Skeletal muscle tissue (tissue), 4 donors: ENCODE measurements around the gene EPX. TPM values are rescaled to one million over a fixed set of nuclear protein-coding genes. Genes with fewer than 3 reads are reported as not detected.

Source experiments
- H3K27ac ChIP-seq: one replicate; pipeline ENCODE4 v1.7.0; 2013; ENCODE audit warnings: mild to moderate bottlenecking, low read depth, low read length, inconsistent platforms
- H3K27me3 ChIP-seq, 3 donors: one replicate each; pipeline ENCODE4 v1.7.0; 2013; ENCODE audit warnings: low read length in 3 of 3; ENCODE audit not compliant: control insufficient read depth in 3 of 3, insufficient read depth in 3 of 3
- H3K36me3 ChIP-seq, 3 donors: one replicate each; pipeline ENCODE4 v1.7.0; 2013; ENCODE audit warnings: low read length in 3 of 3; ENCODE audit not compliant: control insufficient read depth in 3 of 3, insufficient read depth in 3 of 3
- H3K4me1 ChIP-seq, 3 donors: one replicate each; pipeline ENCODE4 v1.7.0; 2013; ENCODE audit warnings: low read length in 3 of 3, mild to moderate bottlenecking in 3 of 3; ENCODE audit not compliant: control insufficient read depth in 3 of 3, insufficient read depth in 3 of 3
- H3K4me3 ChIP-seq, 3 donors: one replicate each; pipeline ENCODE4 v1.7.0; 2013; ENCODE audit warnings: low read length in 3 of 3
- H3K9ac ChIP-seq, 3 donors: one replicate each; pipeline ENCODE4 v1.7.0; 2013; ENCODE audit warnings: low read length in 3 of 3, mild to moderate bottlenecking in 3 of 3, moderate library complexity in 2 of 3, low read depth in 1 of 3
- H3K9me3 ChIP-seq, 3 donors: one replicate each; pipeline ENCODE4 v1.7.0; 2013; ENCODE audit warnings: low read length in 3 of 3; ENCODE audit not compliant: control insufficient read depth in 3 of 3
- total RNA-seq: library from RNA; depleted of rRNA; stranded (reverse); fragments of >200 nt; gene quantifications from one replicate; pipeline ENCODE4 v1.2.3, GENCODE V29; 2014
- donor health status: Osteomylitis.

The EPX gene
- total RNA-seq, 1 donor from 2014 or later: 0.52 TPM

GRCh38 chr17:58200024-58200633 is 7.6 kb downstream of the EPX start:
- no peaks in the 10 kb centered on the region for H3K9me3 ChIP-seq
- H3K4me3 ChIP-seq: no peak overlapping the region
- H3K36me3 ChIP-seq: peaks cover 4 to 5% (median 4%) of the 10 kb centered on the region in 3 donors
- no peak overlapping the region for H3K9ac ChIP-seq
- no peak overlapping the region for H3K27ac ChIP-seq
- peaks cover 29 to 43% (median 32%) of the 10 kb centered on the region in 3 donors for H3K27me3 ChIP-seq
- H3K4me1 ChIP-seq: peaks cover 0 to 3% (median 0%) of the 10 kb centered on the region in 3 donors

GRCh38 chr17:58202859-58203258 is 10.3 kb downstream of the EPX start:
- H3K4me1 ChIP-seq: peaks cover 0 to 3% (median 0%) of the 10 kb centered on the region in 3 donors
- no peak overlapping the region for H3K4me3 ChIP-seq
- H3K36me3 ChIP-seq: peaks cover 20 to 27% (median 25%) of the 10 kb centered on the region in 3 donors
- no peak overlapping the region for H3K27ac ChIP-seq
- peaks cover 18 to 25% (median 20%) of the 10 kb centered on the region in 3 donors for H3K27me3 ChIP-seq
- H3K9me3 ChIP-seq: no peaks in the 10 kb centered on the region
- H3K9ac ChIP-seq: no peak overlapping the region

- Histone ChIP-seq H3K27ac (no peak overlapping the region), H3K27me3 (peaks cover 3 to 5% (median 5%) of the 10 kb centered on the region in 3 donors), H3K9me3 (no peaks in the 10 kb centered on the region), H3K4me1 (peaks cover 0 to 3% (median 0%) of the 10 kb centered on the region in 3 donors), H3K36me3 (peaks cover 32 to 41% (median 38%) of the 10 kb centered on the region in 3 donors), H3K4me3 (no peak overlapping the region), H3K9ac (no peak overlapping the region)
Measured at GRCh38 chr17:58204796-58205195, 12.3 kb downstream of the EPX start.

GRCh38 chr17:58205936-58206335 is 13.4 kb downstream of the EPX start:
- H3K4me3 ChIP-seq: no peak overlapping the region
- H3K36me3 ChIP-seq: peaks cover 44 to 51% (median 50%) of the 10 kb centered on the region in 3 donors
- no peaks in the 10 kb centered on the region for H3K4me1 ChIP-seq
- no peak overlapping the region for H3K9ac ChIP-seq
- H3K27ac ChIP-seq: no peak overlapping the region
- no peaks in the 10 kb centered on the region for H3K27me3 ChIP-seq
- H3K9me3 ChIP-seq: no peaks in the 10 kb centered on the region

GRCh38 chr17:58207451-58207850 is 14.9 kb downstream of the EPX start:
- H3K9me3 ChIP-seq: no peaks in the 10 kb centered on the region
- H3K4me3 ChIP-seq: no peak overlapping the region
- no peak overlapping the region for H3K9ac ChIP-seq
- H3K27ac ChIP-seq: no peak overlapping the region
- peaks cover 55 to 64% (median 60%) of the 10 kb centered on the region in 3 donors for H3K36me3 ChIP-seq
- H3K4me1 ChIP-seq: no peaks in the 10 kb centered on the region
- no peaks in the 10 kb centered on the region for H3K27me3 ChIP-seq

- Histone ChIP-seq H3K9me3 (no peaks in the 10 kb centered on the region), H3K9ac (no peak overlapping the region), H3K27ac (no peak overlapping the region), H3K27me3 (no peaks in the 10 kb centered on the region), H3K4me3 (no peak overlapping the region), H3K4me1 (no peaks in the 10 kb centered on the region), H3K36me3 (peaks cover 61 to 73% (median 69%) of the 10 kb centered on the region in 3 donors)
Measured at GRCh38 chr17:58208344-58208743, 15.8 kb downstream of the EPX start.

GRCh38 chr17:58210922-58211321 is 18.4 kb downstream of the EPX start:
- Histone ChIP-seq H3K4me1 (no peaks in the 10 kb centered on the region), H3K4me3 (no peak overlapping the region), H3K9me3 (no peaks in the 10 kb centered on the region), H3K27me3 (no peaks in the 10 kb centered on the region), H3K36me3 (peaks cover 66 to 84% (median 80%) of the 10 kb centered on the region in 3 donors), H3K27ac (no peak overlapping the region), H3K9ac (no peak overlapping the region)

- H3K4me3 ChIP-seq: no peak overlapping the region
- H3K9me3 ChIP-seq: no peaks in the 10 kb centered on the region
- H3K9ac ChIP-seq: no peak overlapping the region
- peaks cover 11 to 16% (median 12%) of the 10 kb centered on the region in 3 donors for H3K4me1 ChIP-seq
- no peaks in the 10 kb centered on the region for H3K27me3 ChIP-seq
- H3K36me3 ChIP-seq: peaks cover 29 to 52% (median 49%) of the 10 kb centered on the region in 3 donors
- H3K27ac ChIP-seq: no peak overlapping the region
Measured at GRCh38 chr17:58215685-58216084, 23.2 kb downstream of the EPX start.

- Histone ChIP-seq H3K27me3 (no peaks in the 10 kb centered on the region), H3K9ac (no peak overlapping the region), H3K36me3 (peaks cover 13 to 33% (median 32%) of the 10 kb centered on the region in 3 donors)
Measured at GRCh38 chr17:58217766-58218165, 25.2 kb downstream of the EPX start.

GRCh38 chr17:58219007-58219788 is 26.7 kb downstream of the EPX start, which contains the start of gene MKS1:
TSS of gene MKS1 (minus strand) at chr17:58219255. CDS start at chr17:58219230, 25 bp downstream.
- H3K9me3 ChIP-seq: no peaks in the 10 kb centered on the region
- no peaks in the 10 kb centered on the region for H3K27me3 ChIP-seq
- H3K4me3 ChIP-seq: peak within 1 kb of the TSS; percentile 80 to 97 (median 94)
- H3K9ac ChIP-seq: peak within 1 kb of the TSS; percentile 85 to 96 (median 94)
- H3K27ac ChIP-seq: peak within 1 kb of the TSS; percentile 67
- peaks cover 11 to 16% (median 12%) of the 10 kb centered on the region in 3 donors for H3K4me1 ChIP-seq
- H3K36me3 ChIP-seq: peaks cover 6 to 20% (median 19%) of the 10 kb centered on the region in 3 donors

More at GRCh38 chr17:58217766-58218165, 25.2 kb downstream of the EPX start:
- no peak overlapping the region for H3K4me3 ChIP-seq
- H3K27ac ChIP-seq: no peak overlapping the region
- H3K4me1 ChIP-seq: peaks cover 11 to 16% (median 12%) of the 10 kb centered on the region in 3 donors
- H3K9me3 ChIP-seq: no peaks in the 10 kb centered on the region
